Stomach (tissue), 4 donors: ENCODE data around the gene WFDC1.

Experiments
- CTCF ChIP-seq, 7 experiments: fragments of 450-650 bp in 4 of 7; fragments of 200-600 bp in 3 of 7; sonication (generic) in 3 of 7; IDR thresholded peaks; one replicate each; pipeline ENCODE4 v1.5.1; 2016 to 2019; ENCODE audit warnings: antibody characterized with exemption in 7 of 7, control low read depth in 2 of 7, mild to moderate bottlenecking in 1 of 7
- POLR2AphosphoS5 ChIP-seq, 3 donors: sonication (generic); formaldehyde crosslinking; IDR thresholded peaks; one replicate each; pipeline ENCODE4 v1.6.1; 2016; ENCODE audit warnings: antibody characterized with exemption in 3 of 3

GRCh38 chr16:84321932-84322331 lies 27.3 kb downstream of the WFDC1 start:
- TF ChIP-seq CTCF (IDR thresholded peaks at IDR 0.05): no peak
- TF ChIP-seq POLR2AphosphoS5 (IDR thresholded peaks at IDR 0.05): no peak
